GM12878 (cell line): Measurements from ENCODE around the gene FAM120A. TPM values are rescaled to one million over a fixed set of nuclear protein-coding genes. Genes with fewer than 3 reads are reported as not detected.

Experiments
- ATAC-seq: fragments of 200-7000 bp; cut with Tn5 transposase; 3 replicates; pipeline ENCODE4 v1.9.1; 2020; ENCODE audit warnings: mild to moderate bottlenecking, moderate library complexity
- BruUV-seq: library from RNA; stranded (reverse); fragments of 400-500 nt; replicated peaks from 2 replicates; lab custom pipeline; 2021; lab: Mats Ljungman, UMichigan
- CTCF ChIA-PET: fragments of 300-600 bp; sonication (Branson Sonifier 250); formaldehyde crosslinking; extraction: SDS; loops from one replicate; lab custom pipeline; 2021; ENCODE audit warnings: inconsistent platforms; lab: Yijun Ruan, JAX
- POLR2A ChIA-PET: fragments of 350-600 bp; formaldehyde crosslinking; extraction: SDS; loops from one replicate; lab custom pipeline; 2021; ENCODE audit warnings: inconsistent platforms; lab: Charles Lee
- RAD21 ChIA-PET: fragments of 300-600 bp; sonication (Branson Sonifier 250); formaldehyde crosslinking; loops from one replicate; lab custom pipeline; 2023; ENCODE audit warnings: antibody characterized with exemption; ENCODE audit not compliant: unreplicated experiment; lab: Charles Lee
- SMC1A ChIA-PET: fragments of 300-600 bp; sonication (Branson Sonifier 250); formaldehyde crosslinking; loops from one replicate; lab custom pipeline; 2023; ENCODE audit not compliant: unreplicated experiment, uncharacterized antibody; lab: Charles Lee
- DNase-seq: peaks from one replicate; pipeline ENCODE4 v3.0.0-alpha.2; 2011; ENCODE audit warnings: low read depth, low spot score
- FAIRE-seq: peaks from 3 replicates; lab custom pipeline; 2011; peaks lifted over from hg19 to GRCh38; lab: Jason Lieb, UNC
- H2AFZ ChIP-seq: 2 replicates; pipeline ENCODE4 v1.6.0; 2011; ENCODE audit warnings: low read depth, low read length, control low read depth; ENCODE audit not compliant: control insufficient read depth
- H3K27ac ChIP-seq: 2 replicates; pipeline ENCODE4 v1.5.1; 2011; ENCODE audit warnings: control low read depth; ENCODE audit not compliant: control insufficient read depth, insufficient read depth
- H3K27me3 ChIP-seq, 2 experiments: replicated peaks in 1 of 2; 2 replicates each; pipeline versions ENCODE4 v1.6.0 to v1.6.1; 2011; ENCODE audit warnings: low read length in 1 of 2; ENCODE audit not compliant: control insufficient read depth in 2 of 2, insufficient read depth in 2 of 2
- H3K36me3 ChIP-seq, 2 experiments: 2 replicates each; pipeline ENCODE4 v1.5.1; 2011; ENCODE audit warnings: low read length in 1 of 2; ENCODE audit not compliant: control insufficient read depth in 2 of 2, insufficient read depth in 2 of 2
- H3K4me1 ChIP-seq: 2 replicates; pipeline ENCODE4 v1.6.1; 2011; ENCODE audit warnings: mild to moderate bottlenecking, low read length, moderate library complexity, mixed read lengths; ENCODE audit not compliant: control insufficient read depth, insufficient read depth
- H3K4me2 ChIP-seq: 2 replicates; pipeline ENCODE4 v1.6.0; 2011; ENCODE audit warnings: control low read depth; ENCODE audit not compliant: control insufficient read depth, insufficient read depth
- H3K4me3 ChIP-seq: fragments of 200-600 bp; sonication (generic); 2 replicates; pipeline ENCODE4 v1.5.1; 2016
- H3K79me2 ChIP-seq: 2 replicates; pipeline ENCODE4 v1.6.0; 2011; ENCODE audit warnings: low read length; ENCODE audit not compliant: control insufficient read depth, insufficient read depth
- H3K9ac ChIP-seq: 2 replicates; pipeline ENCODE4 v1.8.0; 2011; ENCODE audit warnings: low read length, control low read depth, mixed read lengths; ENCODE audit not compliant: control insufficient read depth, insufficient read depth
- H3K9me3 ChIP-seq: replicated peaks from 3 replicates; pipeline ENCODE4 v1.5.1; 2011; ENCODE audit warnings: mild to moderate bottlenecking, low read length; ENCODE audit not compliant: control insufficient read depth, insufficient read depth
- H4K20me1 ChIP-seq: 2 replicates; pipeline ENCODE4 v1.6.0; 2011; ENCODE audit not compliant: control insufficient read depth, insufficient read depth
- CBFB ChIP-seq: IDR thresholded peaks from 2 replicates; pipeline ENCODE4 v1.6.1; 2016; ENCODE audit warnings: antibody characterized with exemption, low read depth
- DPF2 ChIP-seq: fragments of 450-650 bp; IDR thresholded peaks from 2 replicates; pipeline ENCODE4 v1.6.1; 2017; ENCODE audit warnings: mild to moderate bottlenecking
- EED ChIP-seq: sonication (generic); IDR thresholded peaks from 2 replicates; pipeline ENCODE4 v1.6.1; 2016; ENCODE audit warnings: antibody characterized with exemption, low read depth
- GATAD2B ChIP-seq: fragments of 450-650 bp; conservative IDR thresholded peaks from 2 replicates; pipeline ENCODE4 v1.6.1; 2017; ENCODE audit warnings: low read depth, mild to moderate bottlenecking, moderate library complexity
- HCFC1 ChIP-seq: fragments of 150-350 bp; IDR thresholded peaks from 2 replicates; pipeline ENCODE4 v1.6.1; 2014; ENCODE audit warnings: low read length
- IKZF1 ChIP-seq: fragments of 450-650 bp; conservative IDR thresholded peaks from 2 replicates; pipeline ENCODE4 v1.6.1; 2017; ENCODE audit warnings: antibody characterized with exemption, mild to moderate bottlenecking
- LARP7 ChIP-seq: fragments of 450-650 bp; IDR thresholded peaks from 2 replicates; pipeline ENCODE4 v1.6.1; 2017; ENCODE audit warnings: mild to moderate bottlenecking
- MXI1 ChIP-seq: fragments of 150-350 bp; IDR thresholded peaks from 2 replicates; pipeline ENCODE4 v1.6.1; 2011; ENCODE audit warnings: low read depth, mild to moderate bottlenecking, inconsistent platforms, low read length, improper control_type of control experiment
- NR2F1 ChIP-seq: fragments of 450-650 bp; conservative IDR thresholded peaks from 2 replicates; pipeline ENCODE4 v1.6.1; 2017; ENCODE audit warnings: mild to moderate bottlenecking
- RB1 ChIP-seq: fragments of 450-650 bp; formaldehyde crosslinking; IDR thresholded peaks from 2 replicates; pipeline ENCODE4 v1.6.1; 2017; ENCODE audit warnings: mild to moderate bottlenecking, borderline replicate concordance
- RELB ChIP-seq: fragments of 450-650 bp; IDR thresholded peaks from 2 replicates; pipeline ENCODE4 v1.6.1; 2017; ENCODE audit warnings: low read depth, mild to moderate bottlenecking, moderate library complexity
- RFX5 ChIP-seq: IDR thresholded peaks from 2 replicates; pipeline ENCODE4 v1.6.1; 2011; ENCODE audit warnings: low read depth, low read length, improper control_type of control experiment
- SREBF1 ChIP-seq: IDR thresholded peaks from 2 replicates; pipeline ENCODE4 v1.6.1; 2012; ENCODE audit warnings: mild to moderate bottlenecking, low read length
- ZNF384 ChIP-seq: IDR thresholded peaks from 2 replicates; pipeline ENCODE4 v1.6.1; 2012; ENCODE audit warnings: low read depth, mild to moderate bottlenecking, low read length, improper control_type of control experiment, borderline replicate concordance
- WGBS: methylation state at CpG from one replicate; pipeline ENCODE4 v1.1.6; 2016; ENCODE audit warnings: low lambda C conversion rate; ENCODE audit not compliant: insufficient replicate concordance, insufficient coverage; ENCODE audit errors: missing lambda C conversion rate; 5-methylcytosine and 5-hydroxymethylcytosine counted together
- in situ Hi-C: fragments of 300-500 bp; cut with MboI; formaldehyde crosslinking; loops from 9 replicates; pipeline ENCODE4 v1.14.3; 2018; ENCODE audit warnings: mixed read lengths
- intact Hi-C: fragments of 100-400 bp; cut with micrococcal nuclease; formaldehyde crosslinking; loops from one replicate; pipeline ENCODE4 v1.14.2; 2022; ENCODE audit not compliant: unreplicated experiment
- polyA plus RNA-seq, 11 experiments: library from polyadenylated mRNA; depleted of rRNA in 4 of 11; unstranded in 6 of 11; stranded (reverse) in 5 of 11; fragments of >200 nt; fragmentation: Nextera tagmentation in 4 of 11; fragmentation: Illumina TruSeq in 1 of 11; extraction: Ambion mirVana in 4 of 11; extraction: Trizol in 1 of 11; gene quantifications; 1 replicate in 1 of 11; 2 replicates in 10 of 11; pipeline versions ENCODE4 v1.2.1 to v1.2.3, GENCODE V29; 2011 to 2016; ENCODE audit warnings: inconsistent platforms in 2 of 11, missing spikeins in 2 of 11, low read depth in 1 of 11
- total RNA-seq, 4 experiments: library from RNA; depleted of rRNA in 3 of 4; stranded (reverse); fragments of >200 nt in 3 of 4; fragmentation: Illumina TruSeq in 1 of 4; extraction: Trizol in 1 of 4; gene quantifications; 2 replicates each; pipeline versions ENCODE4 v1.2.1 to v1.2.3, GENCODE V29; 2013 to 2021
- TF ChIP-seq, protein P1 (sequence below): fragments of 450-650 bp; IDR thresholded peaks from 2 replicates; pipeline ENCODE4 v1.6.1; 2017; ENCODE audit warnings: borderline replicate concordance

Gene FAM120A
- total and polyA plus RNA-seq, 10 of the 15 experiments (the other 5 are each of a cell fraction or from before 2014, with no cell fraction given): 13.1 to 89.6 (median 52.5) TPM

- DNase-seq (no peak), FAIRE-seq (peak; percentile 72), ATAC-seq (peak; percentile 17)
- peak overlapping the region; percentile 74 for H3K9ac ChIP-seq
- H3K27ac ChIP-seq: no peak overlapping the region
- intact Hi-C loops (no loop called here), in situ Hi-C loops (no loop called here)
- 7% methylated on average over 51 of the region's 74 CpGs for WGBS
- peaks cover 6% of the 10 kb centered on the region for H3K79me2 ChIP-seq
- H3K36me3 ChIP-seq: no peaks in the 10 kb centered on the region
- peak overlapping the region; percentile 84 for H3K4me2 ChIP-seq
- BruUV-seq: no TSS peak
- H3K27me3 ChIP-seq: no peaks in the 10 kb centered on the region
- H3K4me1 ChIP-seq: peaks cover 11% of the 10 kb centered on the region
- ChIA-PET POLR2A (interaction anchor here (0.6 kb wide), 1 partner anchor 32 kb away, joined by 10 read pairs; no protein-coding TSS in a partner anchor), CTCF (no interaction called here), RAD21 (no interaction called here), SMC1A (no interaction called here)
- no peaks in the 10 kb centered on the region for H3K9me3 ChIP-seq
- H3K4me3 ChIP-seq: peak overlapping the region; percentile 68
- H4K20me1 ChIP-seq: no peaks in the 10 kb centered on the region
- TF ChIP-seq HCFC1 (no peak), DPF2 (peak; percentile 42; the same call in 1 of the 2 replicates), CBFB (no peak), IKZF1 (peak; percentile 34; the same call in 1 of the 2 replicates), RELB (0 out of 2 replicates have a peak, but pooled peaks have one; percentile 17), GATAD2B (0 out of 2 replicates have a peak, but pooled peaks have one; percentile 54), MXI1 (no peak), ZNF384 (no peak), LARP7 (peak; percentile 47; the same call in 1 of the 2 replicates), EED (no peak), SREBF1 (no peak), RFX5 (no peak), RB1 (peak; percentile 26; the same call in 1 of the 2 replicates), NR2F1 (0 out of 2 replicates have a peak, but pooled peaks have one; percentile 29)
- TF ChIP-seq, protein P1, sequence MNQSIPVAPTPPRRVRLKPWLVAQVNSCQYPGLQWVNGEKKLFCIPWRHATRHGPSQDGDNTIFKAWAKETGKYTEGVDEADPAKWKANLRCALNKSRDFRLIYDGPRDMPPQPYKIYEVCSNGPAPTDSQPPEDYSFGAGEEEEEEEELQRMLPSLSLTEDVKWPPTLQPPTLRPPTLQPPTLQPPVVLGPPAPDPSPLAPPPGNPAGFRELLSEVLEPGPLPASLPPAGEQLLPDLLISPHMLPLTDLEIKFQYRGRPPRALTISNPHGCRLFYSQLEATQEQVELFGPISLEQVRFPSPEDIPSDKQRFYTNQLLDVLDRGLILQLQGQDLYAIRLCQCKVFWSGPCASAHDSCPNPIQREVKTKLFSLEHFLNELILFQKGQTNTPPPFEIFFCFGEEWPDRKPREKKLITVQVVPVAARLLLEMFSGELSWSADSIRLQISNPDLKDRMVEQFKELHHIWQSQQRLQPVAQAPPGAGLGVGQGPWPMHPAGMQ: no peak
- peak overlapping the region; percentile 51 for H2AFZ ChIP-seq
Observed at GRCh38 chr9:93577078-93577974, 125.8 kb downstream of the FAM120A start.
